ENCODE data around the gene NCOA3. TPM values are rescaled to one million over a fixed set of nuclear protein-coding genes. Genes with fewer than 3 reads are reported as not detected.

The NCOA3 gene
- total RNA-seq, 1 experiment from 2014 or later, result 23.3 TPM

GRCh38 chr20:47547034-47547387 is 45.3 kb downstream of the NCOA3 start:
- Histone ChIP-seq H3K14ac (ENCODE audit: insufficient read depth, low read length) (no peak overlapping the region), H3K23ac (ENCODE audit: insufficient read length, low read depth, low read length) (no peak overlapping the region), H4K5ac (ENCODE audit: insufficient read length, low read depth, low read length) (no peak overlapping the region), H3K9me3 (ENCODE audit: control insufficient read depth, low read depth, low read length) (no peaks in the 10 kb centered on the region), H2BK120ac (ENCODE audit: low read depth, low read length, poor library complexity, severe bottlenecking) (no peak overlapping the region), H2BK20ac (ENCODE audit: low read depth, low read length, poor library complexity, severe bottlenecking) (no peak overlapping the region), H3K27ac (ENCODE audit: insufficient read length, low read depth, low read length) (no peak overlapping the region), H3K4me2 (ENCODE audit: insufficient read depth, insufficient read length, low read length) (no peak overlapping the region), H3K79me1 (ENCODE audit: insufficient read depth, low read depth, low read length, poor library complexity, severe bottlenecking) (peaks cover 10% of the 10 kb centered on the region), H3K23me2 (ENCODE audit: insufficient read length, low read depth, low read length, poor library complexity, severe bottlenecking) (no peaks in the 10 kb centered on the region), H3K18ac (ENCODE audit: insufficient read length, low read depth, low read length) (no peak overlapping the region), H3K9ac (ENCODE audit: extremely low read depth, insufficient read length, low read length) (no peak overlapping the region), H2BK5ac (ENCODE audit: insufficient read length, low read length) (no peak overlapping the region), H4K20me1 (ENCODE audit: control insufficient read depth, insufficient read depth, insufficient read length) (no peaks in the 10 kb centered on the region), H3K79me2 (ENCODE audit: insufficient read depth, low read length) (peaks cover 4% of the 10 kb centered on the region; the same call in 1 of the 2 replicates), H2AFZ (ENCODE audit: low read length) (no peak overlapping the region), H2BK15ac (ENCODE audit: low read depth, low read length) (no peak overlapping the region), H3K56ac (ENCODE audit: insufficient read length, low read depth, low read length) (no peak overlapping the region), H2AK5ac (ENCODE audit: insufficient read length, low read length) (no peak overlapping the region), H3T11ph (ENCODE audit: low read length) (no peak overlapping the region), H3K27me3 (ENCODE audit: insufficient read depth, low read length) (no peaks in the 10 kb centered on the region), H4K8ac (replicated peaks; ENCODE audit: insufficient read length, low read depth, low read length) (no peak overlapping the region), H3K4me1 (ENCODE audit: insufficient read depth, low read length) (peaks cover 2% of the 10 kb centered on the region; the same call in 1 of the 2 replicates), H4K91ac (ENCODE audit: insufficient read length, low read depth, low read length) (no peak overlapping the region), H2BK12ac (ENCODE audit: insufficient read length, low read depth, low read length) (no peak overlapping the region), H3K4ac (ENCODE audit: low read depth, low read length) (no peak overlapping the region)
- no peaks in the 10 kb centered on the region for H3K9me3 Mint-ChIP-seq
- WGBS (ENCODE audit: extremely low coverage, insufficient read length, low lambda C conversion rate), result no CpG with 5 or more reads among the region's 5 CpGs
- no peaks in the 10 kb centered on the region for H3K27me3 Mint-ChIP-seq (ENCODE audit: low read depth)
- TF ChIP-seq, protein P1, sequence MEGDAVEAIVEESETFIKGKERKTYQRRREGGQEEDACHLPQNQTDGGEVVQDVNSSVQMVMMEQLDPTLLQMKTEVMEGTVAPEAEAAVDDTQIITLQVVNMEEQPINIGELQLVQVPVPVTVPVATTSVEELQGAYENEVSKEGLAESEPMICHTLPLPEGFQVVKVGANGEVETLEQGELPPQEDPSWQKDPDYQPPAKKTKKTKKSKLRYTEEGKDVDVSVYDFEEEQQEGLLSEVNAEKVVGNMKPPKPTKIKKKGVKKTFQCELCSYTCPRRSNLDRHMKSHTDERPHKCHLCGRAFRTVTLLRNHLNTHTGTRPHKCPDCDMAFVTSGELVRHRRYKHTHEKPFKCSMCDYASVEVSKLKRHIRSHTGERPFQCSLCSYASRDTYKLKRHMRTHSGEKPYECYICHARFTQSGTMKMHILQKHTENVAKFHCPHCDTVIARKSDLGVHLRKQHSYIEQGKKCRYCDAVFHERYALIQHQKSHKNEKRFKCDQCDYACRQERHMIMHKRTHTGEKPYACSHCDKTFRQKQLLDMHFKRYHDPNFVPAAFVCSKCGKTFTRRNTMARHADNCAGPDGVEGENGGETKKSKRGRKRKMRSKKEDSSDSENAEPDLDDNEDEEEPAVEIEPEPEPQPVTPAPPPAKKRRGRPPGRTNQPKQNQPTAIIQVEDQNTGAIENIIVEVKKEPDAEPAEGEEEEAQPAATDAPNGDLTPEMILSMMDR (conservative IDR thresholded peaks at IDR 0.05), result no peak
- DNase-seq, result no peak
- peaks cover 32 to 49% of the 10 kb centered on the region in 2 experiments for H3K4me1 Mint-ChIP-seq
- peaks cover 0 to 3% (median 0%) of the 10 kb centered on the region in 3 experiments; a peak in 2 of 7 replicates for H3K36me3 Mint-ChIP-seq (ENCODE audit: insufficient read depth in 1 of 3, low read depth in 3 of 3)
- no peak overlapping the region for H3K27ac Mint-ChIP-seq
- no peak overlapping the region for H3K4me3 Mint-ChIP-seq

All from H9 (cell line).